Measurements from ENCODE around the gene CDH1. TPM values are rescaled to one million over a fixed set of nuclear protein-coding genes. Genes with fewer than 3 reads are reported as not detected.

CDH1 gene
- total RNA-seq, 1 donor from 2014 or later: 0.36 TPM

GRCh38 chr16:68760671-68761275, 23.7 kb downstream of the CDH1 start:
- intact Hi-C loops (cut with micrococcal nuclease): loop anchor here (10.0 kb wide), 1 partner anchor 226 kb away; the partner anchor contains the start of gene ZFP90

- intact Hi-C loops (cut with micrococcal nuclease): loop anchor here (10.0 kb wide), 1 partner anchor 228 kb away; the partner anchor contains the start of gene ZFP90
These were observed 26.1 kb downstream of the CDH1 start for GRCh38 chr16:68762996-68763756.

GRCh38 chr16:68764862-68765261, 27.8 kb downstream of the CDH1 start:
- intact Hi-C loops (cut with micrococcal nuclease): loop anchor here (10.0 kb wide), 1 partner anchor 230 kb away; the partner anchor contains the start of gene ZFP90

GRCh38 chr16:68767581-68767980, 30.5 kb downstream of the CDH1 start:
- intact Hi-C loops (cut with micrococcal nuclease): loop anchor here (10.0 kb wide), 1 partner anchor 233 kb away; the partner anchor contains the start of gene ZFP90

GRCh38 chr16:68768175-68768574, 31.1 kb downstream of the CDH1 start:
- intact Hi-C loops (cut with micrococcal nuclease): loop anchor here (10.0 kb wide), 1 partner anchor 233 kb away; the partner anchor contains the start of gene ZFP90

- intact Hi-C loops (cut with micrococcal nuclease): loop anchor here (10.0 kb wide), 1 partner anchor 234 kb away; the partner anchor contains the start of gene ZFP90
These were observed 31.7 kb downstream of the CDH1 start for GRCh38 chr16:68768771-68769170.

- intact Hi-C loops (cut with micrococcal nuclease): no loop called here
These were observed 33.6 kb downstream of the CDH1 start for GRCh38 chr16:68770671-68771070.

- intact Hi-C loops (cut with micrococcal nuclease): no loop called here
These were observed 35.1 kb downstream of the CDH1 start for GRCh38 chr16:68772030-68772681.

GRCh38 chr16:68772871-68773270, 35.8 kb downstream of the CDH1 start:
- intact Hi-C loops (cut with micrococcal nuclease): no loop called here

GRCh38 chr16:68774982-68775634, 38.0 kb downstream of the CDH1 start:
- intact Hi-C loops (cut with micrococcal nuclease): no loop called here

GRCh38 chr16:68776821-68777485, 39.9 kb downstream of the CDH1 start:
- intact Hi-C loops (cut with micrococcal nuclease): no loop called here

GRCh38 chr16:68778551-68779231, 41.6 kb downstream of the CDH1 start:
- intact Hi-C loops (cut with micrococcal nuclease): no loop called here

GRCh38 chr16:68779891-68780290, 42.8 kb downstream of the CDH1 start:
- intact Hi-C loops (cut with micrococcal nuclease): no loop called here

GRCh38 chr16:68781784-68782183, 44.7 kb downstream of the CDH1 start:
- intact Hi-C loops (cut with micrococcal nuclease): no loop called here

GRCh38 chr16:68782198-68783174, 45.4 kb downstream of the CDH1 start:
- intact Hi-C loops (cut with micrococcal nuclease): no loop called here

GRCh38 chr16:68784226-68784625, 47.1 kb downstream of the CDH1 start:
- intact Hi-C loops (cut with micrococcal nuclease): no loop called here

GRCh38 chr16:68784721-68785120, 47.6 kb downstream of the CDH1 start:
- intact Hi-C loops (cut with micrococcal nuclease): no loop called here

- intact Hi-C loops (cut with micrococcal nuclease): no loop called here
These were observed 48.6 kb downstream of the CDH1 start for GRCh38 chr16:68785715-68786114.

Measured in T-helper 2 cell treated with Interferon-gamma antibody and Interleukin-4, amounts not matched to agents 100 ng/mL and 5 ng/mL, for 36 hours (primary cell).